H7 (cell line): Measurements from ENCODE around the gene EEIG2. TPM values are rescaled to one million over a fixed set of nuclear protein-coding genes. Genes with fewer than 3 reads are reported as not detected.
"Not testable (repeated sequence)": the region's sequence is repeated elsewhere in the genome, so short reads cannot be mapped to it uniquely, and the experiment has no call there.

ENCODE experiments used
- DNase-seq: peaks from one replicate; pipeline ENCODE4 v3.0.0; 2012
- H3K27me3 ChIP-seq: 2 replicates; pipeline ENCODE4 v1.6.0; 2011; ENCODE audit warnings: mild to moderate bottlenecking, low read length; ENCODE audit not compliant: control insufficient read depth, insufficient read depth
- H3K36me3 ChIP-seq: replicated peaks from 2 replicates; pipeline ENCODE4 v1.5.1; 2011; ENCODE audit warnings: low read length; ENCODE audit not compliant: control insufficient read depth, insufficient read depth
- H3K4me3 ChIP-seq: 2 replicates; pipeline ENCODE4 v1.5.1; 2011; ENCODE audit warnings: low read depth, mild to moderate bottlenecking, control low read depth, low read length, moderate library complexity; ENCODE audit not compliant: insufficient read depth
- total RNA-seq: library from RNA; depleted of rRNA; stranded (reverse); fragments of >200 nt; shearing (Covaris generic); gene quantifications from 2 replicates; pipeline ENCODE4 v1.2.3, GENCODE V29; 2014; rRNA removed

The EEIG2 gene
- total RNA-seq = 25.1 and 39.6 TPM in 2 replicates

GRCh38 chr1:108559215-108560186 lies at the start of gene EEIG2:
Gene EEIG2 (plus strand): TSS chr1:108560100. CDS start chr1:108560429, 329 bp downstream.
- Histone ChIP-seq H3K4me3 (peak within 1 kb of the TSS; percentile 74), H3K27me3 (no peaks in the 10 kb centered on the region; the same call in 1 of the 2 replicates), H3K36me3 (no peaks in the 10 kb centered on the region)
- peak; percentile 91 for DNase-seq

GRCh38 chr1:108511764-108512163 lies 48.1 kb upstream of the EEIG2 start:
- Histone ChIP-seq H3K4me3 (no peak overlapping the region), H3K36me3 (no peaks in the 10 kb centered on the region), H3K27me3 (no peaks in the 10 kb centered on the region)
- DNase-seq = no peak

- no peaks in the 10 kb centered on the region for H3K27me3 ChIP-seq
- H3K36me3 ChIP-seq = no peaks in the 10 kb centered on the region
- no peak for DNase-seq
- no peak overlapping the region for H3K4me3 ChIP-seq
Observed at GRCh38 chr1:108512239-108513043, 47.5 kb upstream of the EEIG2 start.

- Histone ChIP-seq H3K36me3 (no peaks in the 10 kb centered on the region), H3K4me3 (no peak overlapping the region), H3K27me3 (no peaks in the 10 kb centered on the region)
- DNase-seq = no peak
Observed at GRCh38 chr1:108513044-108513415, 46.9 kb upstream of the EEIG2 start.

- not testable (repeated sequence) for H3K36me3 ChIP-seq, H3K4me3 ChIP-seq, DNase-seq
Observed at GRCh38 chr1:108513914-108514313, 46.0 kb upstream of the EEIG2 start.

GRCh38 chr1:108517301-108517897 lies 42.5 kb upstream of the EEIG2 start:
- not testable (repeated sequence) for H3K36me3 ChIP-seq, H3K27me3 ChIP-seq, DNase-seq, H3K4me3 ChIP-seq

More at GRCh38 chr1:108513914-108514313, 46.0 kb upstream of the EEIG2 start:
- H3K27me3 ChIP-seq = not testable (repeated sequence)

GRCh38 chr1:108521990-108522393 lies 37.9 kb upstream of the EEIG2 start:
- no peaks in the 10 kb centered on the region for H3K36me3 ChIP-seq
- no peak overlapping the region for H3K4me3 ChIP-seq
- H3K27me3 ChIP-seq = no peaks in the 10 kb centered on the region
- no peak for DNase-seq

- DNase-seq = no peak
- Histone ChIP-seq H3K4me3 (no peak overlapping the region), H3K27me3 (no peaks in the 10 kb centered on the region), H3K36me3 (no peaks in the 10 kb centered on the region)
Observed at GRCh38 chr1:108523829-108524228, 36.1 kb upstream of the EEIG2 start.

GRCh38 chr1:108524676-108525075 lies 35.2 kb upstream of the EEIG2 start:
- no peak overlapping the region for H3K4me3 ChIP-seq
- no peaks in the 10 kb centered on the region for H3K36me3 ChIP-seq
- DNase-seq = no peak
- H3K27me3 ChIP-seq = no peaks in the 10 kb centered on the region

- no peaks in the 10 kb centered on the region for H3K36me3 ChIP-seq
- no peak for DNase-seq
- no peak overlapping the region for H3K4me3 ChIP-seq
- H3K27me3 ChIP-seq = no peaks in the 10 kb centered on the region
Observed at GRCh38 chr1:108527135-108527534, 32.8 kb upstream of the EEIG2 start.

- Histone ChIP-seq H3K36me3 (no peaks in the 10 kb centered on the region), H3K27me3 (no peaks in the 10 kb centered on the region), H3K4me3 (no peak overlapping the region)
- no peak for DNase-seq
Observed at GRCh38 chr1:108527837-108528236, 32.1 kb upstream of the EEIG2 start.

- Histone ChIP-seq H3K36me3 (no peaks in the 10 kb centered on the region), H3K4me3 (no peak overlapping the region), H3K27me3 (no peaks in the 10 kb centered on the region)
- no peak for DNase-seq
Observed at GRCh38 chr1:108531444-108531843, 28.5 kb upstream of the EEIG2 start.

GRCh38 chr1:108532730-108533129 lies 27.2 kb upstream of the EEIG2 start:
- no peaks in the 10 kb centered on the region for H3K36me3 ChIP-seq
- H3K27me3 ChIP-seq = no peaks in the 10 kb centered on the region
- DNase-seq = no peak
- H3K4me3 ChIP-seq = no peak overlapping the region

- Histone ChIP-seq H3K36me3 (no peaks in the 10 kb centered on the region), H3K27me3 (no peaks in the 10 kb centered on the region), H3K4me3 (no peak overlapping the region)
- DNase-seq = peak; percentile 13
Observed at GRCh38 chr1:108533351-108534083, 26.4 kb upstream of the EEIG2 start.
